A549 treated with DMSO at 1 μM for 4 hours (cell line): ENCODE data around the gene TBC1D3E. TPM values are rescaled to one million over a fixed set of nuclear protein-coding genes. Genes with fewer than 3 reads are reported as not detected.

Experiments used
- total RNA-seq: library from RNA; stranded (reverse); fragments of 200-300 nt; extraction: Qiagen RNA extraction; gene quantifications from 5 replicates; pipeline ENCODE4 v1.2.3, GENCODE V29; 2022; ENCODE audit warnings: low read depth

TBC1D3E gene
- total RNA-seq, result not detected in 5 replicates

DNA sequence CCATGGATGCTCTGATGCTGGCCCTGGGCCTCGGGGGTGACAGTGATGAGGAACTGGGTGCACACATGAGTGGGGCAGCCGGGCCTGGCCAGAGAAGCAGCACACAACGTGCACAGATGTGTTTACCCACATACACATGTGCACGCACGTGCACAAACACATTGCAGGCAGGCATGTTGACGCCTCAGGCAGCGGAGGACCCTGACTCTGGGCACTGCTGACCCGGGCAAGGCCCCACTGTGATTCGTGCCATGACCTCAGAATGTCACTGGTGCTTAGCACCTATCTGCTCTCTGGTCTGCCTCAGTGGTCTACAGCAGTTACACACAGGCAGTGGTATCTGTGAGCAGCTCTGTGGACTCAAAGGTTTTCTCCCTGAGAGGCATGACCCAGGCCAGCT is at the start of gene TBC1D3E:
TSS of gene TBC1D3E (plus strand) at position 301 of the 400 bp plus-strand sequence. CDS start 1,545 bp downstream, outside the sequence.

Other genes with a start within 250 kb of the TBC1D3E start
- gene TBC1D3K, start 203.5 kb upstream of the TBC1D3E start, total RNA-seq, result not detected in 5 replicates
- 7.8 to 12.8 TPM (median 11.8 TPM) in 5 replicates for gene TBC1D3L, start 138.9 kb upstream of the TBC1D3E start, total RNA-seq
- 0.06 to 0.08 TPM in 2 of 5 replicates, not detected in the others for gene TBC1D3D, start 124.0 kb upstream of the TBC1D3E start, total RNA-seq
- gene TBC1D3C, start 59.3 kb upstream of the TBC1D3E start, total RNA-seq, result 0.06 TPM in 1 of 5 replicates, not detected in the others
- not detected in 5 replicates for gene TBC1D3, start 64.6 kb downstream of the TBC1D3E start, total RNA-seq
- gene MRPL45, start 169.2 kb downstream of the TBC1D3E start, total RNA-seq, result 59.8 to 67.1 TPM (median 65.7 TPM) in 5 replicates
- 0.02 to 0.07 TPM (median 0.05 TPM) in 5 replicates for gene GPR179, start 216.0 kb downstream of the TBC1D3E start, total RNA-seq
- gene SOCS7, start 223.9 kb downstream of the TBC1D3E start, total RNA-seq, result 13.9 to 18.2 TPM (median 17.2 TPM) in 5 replicates